NCI-H1417 treated with DMSO at 0.1 percent for 48 hours (cell line): Measurements from ENCODE around the gene ZFYVE9.

Source experiments
- DNase-seq: peaks from one replicate; lab custom pipeline; 2025; lab: John Stamatoyannopoulos, UW

Gene ZFYVE9

GRCh38 chr1:52243221-52243987 lies 101.5 kb downstream of the ZFYVE9 start:
- no peak for DNase-seq

- no peak for DNase-seq
These were observed 107.9 kb downstream of the ZFYVE9 start for GRCh38 chr1:52249831-52250230.

- DNase-seq, result no peak
These were observed 111.5 kb downstream of the ZFYVE9 start for GRCh38 chr1:52253421-52253820.

GRCh38 chr1:52259886-52260285 lies 118.0 kb downstream of the ZFYVE9 start:
- DNase-seq, result no peak

- DNase-seq, result no peak
These were observed 121.4 kb downstream of the ZFYVE9 start for GRCh38 chr1:52263153-52263910.

GRCh38 chr1:52264530-52265115 lies 122.7 kb downstream of the ZFYVE9 start:
- no peak for DNase-seq

- DNase-seq, result no peak
These were observed 124.6 kb downstream of the ZFYVE9 start for GRCh38 chr1:52266507-52266906.

- no peak for DNase-seq
These were observed 126.5 kb downstream of the ZFYVE9 start for GRCh38 chr1:52268372-52268771.

GRCh38 chr1:52281518-52281917 lies 139.6 kb downstream of the ZFYVE9 start:
- no peak for DNase-seq

- no peak for DNase-seq
These were observed 146.4 kb downstream of the ZFYVE9 start for GRCh38 chr1:52288286-52288685.

- no peak for DNase-seq
These were observed 152.7 kb downstream of the ZFYVE9 start for GRCh38 chr1:52294580-52294979.

GRCh38 chr1:52296345-52296744 lies 154.5 kb downstream of the ZFYVE9 start:
- peak; percentile 29 for DNase-seq

GRCh38 chr1:52305417-52306226 lies 163.7 kb downstream of the ZFYVE9 start:
- no peak for DNase-seq

GRCh38 chr1:52306227-52307006 lies 164.5 kb downstream of the ZFYVE9 start:
- DNase-seq, result no peak

- DNase-seq, result no peak
These were observed 179.2 kb downstream of the ZFYVE9 start for GRCh38 chr1:52321061-52321460.

- DNase-seq, result no peak
These were observed 181.8 kb downstream of the ZFYVE9 start for GRCh38 chr1:52323731-52324130.

GRCh38 chr1:52325786-52326185 lies 183.9 kb downstream of the ZFYVE9 start:
- no peak for DNase-seq

GRCh38 chr1:52328615-52329014 lies 186.7 kb downstream of the ZFYVE9 start:
- DNase-seq, result no peak

- no peak for DNase-seq
These were observed 190.5 kb downstream of the ZFYVE9 start for GRCh38 chr1:52332411-52332810.

GRCh38 chr1:52334906-52335528 lies 193.1 kb downstream of the ZFYVE9 start:
- DNase-seq, result no peak

GRCh38 chr1:52337439-52337838 lies 195.6 kb downstream of the ZFYVE9 start:
- DNase-seq, result no peak
